DMS 273 (cell line): ENCODE data around the gene INHA.

Experiments used
- DNase-seq: peaks from one replicate; lab custom pipeline; 2025; ENCODE audit not compliant: unreplicated experiment; lab: John Stamatoyannopoulos, UW

Gene INHA

DNA sequence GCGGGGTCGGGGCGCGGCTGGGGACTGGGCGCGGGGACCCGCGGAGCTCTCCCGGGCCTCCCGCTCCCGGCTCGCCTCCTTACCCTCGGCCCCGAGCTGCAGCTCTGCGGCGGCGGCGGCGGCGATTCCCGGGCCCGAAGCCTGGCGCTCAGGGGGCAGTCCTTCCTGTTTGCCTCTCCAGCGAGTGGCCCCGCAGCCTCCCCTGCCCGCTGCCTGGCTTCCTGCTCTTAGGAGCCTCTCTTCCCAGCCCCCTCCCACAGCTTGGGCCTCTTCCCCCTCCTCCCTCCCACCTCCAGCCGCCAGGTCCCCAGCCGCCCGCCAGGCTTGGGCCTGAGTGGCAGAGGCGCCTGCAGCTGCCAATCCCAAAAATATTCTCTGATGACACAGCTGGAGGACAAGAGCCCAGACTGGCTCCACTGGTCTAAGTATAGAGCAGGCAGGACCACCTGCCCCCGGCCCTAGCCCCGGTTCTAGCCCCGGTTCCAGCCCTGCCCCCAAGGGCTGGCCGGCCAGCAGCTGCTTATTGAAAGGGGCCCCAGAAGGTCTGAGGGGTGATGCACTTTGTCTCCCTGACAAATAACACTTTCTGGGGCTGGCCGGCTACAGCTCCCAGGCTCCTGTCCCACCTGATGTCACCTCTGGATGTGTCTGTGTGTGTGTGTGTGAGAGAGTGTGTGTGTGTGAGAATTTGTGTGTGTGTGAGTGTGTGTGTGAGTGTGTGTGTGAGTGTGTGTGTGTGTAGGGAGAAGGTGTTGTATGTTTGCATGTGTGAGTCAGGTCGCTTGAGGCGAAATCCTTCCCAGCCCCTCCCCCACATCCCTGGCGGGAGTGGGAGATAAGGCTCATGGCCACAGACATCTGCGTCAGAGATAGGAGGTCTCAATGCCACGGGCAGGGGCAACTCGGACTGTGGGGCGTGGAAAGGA lies 536 bp upstream of the INHA start, which contains the start of gene OBSL1:
OBSL1 (minus strand) TSS at position 229 of the 926 bp plus-strand sequence. CDS start 307 bp downstream, outside the sequence.
- peak; percentile 90 for DNase-seq

GRCh38 chr2:219573166-219573565 lies 1.1 kb downstream of the INHA start:
- no peak for DNase-seq

DNA sequence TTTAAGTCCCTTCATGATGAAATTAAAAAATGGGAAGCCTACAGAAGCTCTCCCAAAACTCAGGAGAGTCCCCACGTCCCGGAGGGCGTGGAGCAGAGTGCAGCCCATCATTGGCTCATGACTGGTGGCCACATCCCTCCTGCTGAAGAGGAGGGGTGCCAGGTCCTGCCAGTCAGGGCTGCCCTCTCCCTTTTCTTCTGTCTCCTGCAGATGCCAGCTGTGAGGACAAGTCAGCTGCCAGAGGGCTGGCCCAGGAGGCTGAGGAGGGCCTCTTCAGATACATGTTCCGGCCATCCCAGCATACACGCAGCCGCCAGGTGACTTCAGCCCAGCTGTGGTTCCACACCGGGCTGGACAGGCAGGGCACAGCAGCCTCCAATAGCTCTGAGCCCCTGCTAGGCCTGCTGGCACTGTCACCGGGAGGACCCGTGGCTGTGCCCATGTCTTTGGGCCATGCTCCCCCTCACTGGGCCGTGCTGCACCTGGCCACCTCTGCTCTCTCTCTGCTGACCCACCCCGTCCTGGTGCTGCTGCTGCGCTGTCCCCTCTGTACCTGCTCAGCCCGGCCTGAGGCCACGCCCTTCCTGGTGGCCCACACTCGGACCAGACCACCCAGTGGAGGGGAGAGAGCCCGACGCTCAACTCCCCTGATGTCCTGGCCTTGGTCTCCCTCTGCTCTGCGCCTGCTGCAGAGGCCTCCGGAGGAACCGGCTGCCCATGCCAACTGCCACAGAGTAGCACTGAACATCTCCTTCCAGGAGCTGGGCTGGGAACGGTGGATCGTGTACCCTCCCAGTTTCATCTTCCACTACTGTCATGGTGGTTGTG lies 2.6 kb downstream of the INHA start:
- DNase-seq: peak; percentile 30

GRCh38 chr2:219575566-219576504 lies 3.7 kb downstream of the INHA start:
- no peak for DNase-seq

DNA sequence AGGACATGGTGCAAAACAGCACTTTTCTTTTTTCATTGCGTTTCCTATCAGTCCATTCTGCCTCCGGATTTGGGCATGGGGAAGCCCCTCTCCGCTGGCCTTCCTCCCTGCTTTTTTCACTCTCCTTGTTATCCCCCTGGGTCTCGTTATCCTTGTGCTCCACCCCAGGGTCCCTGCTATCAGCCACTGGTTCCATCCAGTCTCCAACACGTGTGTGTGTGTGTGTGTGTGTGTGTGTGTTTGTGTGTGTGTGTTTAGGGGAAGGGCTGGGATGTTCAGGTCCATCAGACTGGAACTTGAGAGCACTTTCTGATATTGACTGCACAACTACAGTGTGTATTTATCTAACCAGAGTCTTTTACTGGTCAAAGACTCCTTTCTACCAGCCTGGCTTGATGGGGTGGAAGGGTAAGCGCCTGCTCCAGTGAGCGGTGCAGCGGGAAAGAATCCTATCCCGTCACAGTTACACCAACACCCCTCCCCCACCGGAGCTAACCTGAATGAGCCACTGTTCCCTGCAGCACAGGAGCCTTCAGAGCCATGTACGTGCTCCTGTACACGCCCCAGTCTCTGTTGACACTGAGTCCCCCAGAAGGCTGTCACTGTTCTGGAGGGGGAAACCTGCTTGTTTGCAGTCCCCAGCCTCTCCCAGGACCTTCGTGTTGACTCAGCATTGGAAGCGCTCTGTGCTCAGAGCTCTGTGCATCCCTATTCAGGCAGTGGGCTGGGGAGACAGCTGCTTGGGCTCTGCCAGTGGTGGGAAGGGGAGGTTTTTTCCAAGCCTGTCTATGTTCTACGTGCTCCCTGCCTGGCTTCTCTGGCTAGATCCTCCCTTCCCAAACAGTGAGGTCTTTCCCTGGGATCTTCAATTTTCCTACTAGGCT lies 4.6 kb downstream of the INHA start:
- no peak for DNase-seq

DNA sequence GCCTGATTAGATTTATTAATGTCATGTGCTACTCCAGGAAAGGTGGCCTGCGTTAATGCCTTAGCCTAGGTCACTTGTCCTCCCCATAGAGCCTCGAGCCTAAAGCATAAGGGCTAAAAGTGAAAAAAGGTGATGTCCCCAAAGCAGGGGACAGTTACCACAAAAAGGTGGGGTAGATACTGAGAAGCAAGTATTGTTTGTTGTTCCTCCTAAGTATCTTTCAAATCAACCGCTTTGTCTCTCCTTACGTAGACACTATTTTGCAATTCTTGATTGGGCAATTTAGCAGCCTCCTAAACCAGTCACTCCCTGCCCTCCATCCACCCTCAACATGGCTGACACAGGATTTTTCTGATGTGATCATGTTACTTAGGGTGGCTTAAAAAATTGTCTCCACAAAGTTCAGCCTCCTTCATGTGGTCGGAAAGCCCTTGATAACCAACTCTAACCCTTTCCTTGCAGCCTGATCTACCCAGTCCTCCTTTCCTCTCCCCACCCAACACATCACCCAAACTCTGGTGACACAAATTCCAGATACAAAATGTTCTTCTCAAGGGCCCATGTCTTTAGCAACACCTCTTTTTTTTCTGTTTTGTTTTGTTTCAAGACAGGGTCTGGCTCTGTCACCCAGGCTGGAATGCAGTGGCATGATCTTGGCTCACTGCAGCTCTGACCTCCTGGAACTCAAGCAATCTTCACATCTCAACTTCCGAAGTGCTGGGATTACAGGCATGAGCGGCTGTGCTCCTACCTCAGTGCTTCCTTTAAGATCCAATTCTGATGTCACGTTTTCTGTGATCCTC lies 6.9 kb downstream of the INHA start:
- DNase-seq: no peak

- DNase-seq: peak; percentile 13
Measured at GRCh38 chr2:219581346-219581745, 9.2 kb downstream of the INHA start.

DNA sequence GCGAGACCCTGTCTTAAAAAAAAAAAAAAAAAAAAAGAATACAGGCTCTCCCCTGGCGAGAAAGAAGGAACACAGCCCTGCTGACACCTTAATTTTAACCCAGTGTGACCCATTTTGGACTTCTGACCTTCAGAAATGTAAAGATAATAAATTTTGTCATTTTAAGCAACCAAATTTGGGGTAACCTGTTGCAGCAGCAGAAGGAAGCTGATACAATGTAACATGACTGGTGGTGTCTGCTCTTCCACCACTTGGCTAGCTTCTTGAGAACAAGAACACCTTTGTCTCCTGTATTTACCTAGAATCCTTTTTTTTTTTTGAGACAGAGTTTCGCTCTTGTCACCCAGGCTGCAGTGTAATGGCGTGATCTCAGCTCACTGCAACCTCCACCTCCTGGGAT lies 19.0 kb downstream of the INHA start:
- DNase-seq: no peak

GRCh38 chr2:219592736-219593135 lies 20.6 kb downstream of the INHA start:
- no peak for DNase-seq

DNA sequence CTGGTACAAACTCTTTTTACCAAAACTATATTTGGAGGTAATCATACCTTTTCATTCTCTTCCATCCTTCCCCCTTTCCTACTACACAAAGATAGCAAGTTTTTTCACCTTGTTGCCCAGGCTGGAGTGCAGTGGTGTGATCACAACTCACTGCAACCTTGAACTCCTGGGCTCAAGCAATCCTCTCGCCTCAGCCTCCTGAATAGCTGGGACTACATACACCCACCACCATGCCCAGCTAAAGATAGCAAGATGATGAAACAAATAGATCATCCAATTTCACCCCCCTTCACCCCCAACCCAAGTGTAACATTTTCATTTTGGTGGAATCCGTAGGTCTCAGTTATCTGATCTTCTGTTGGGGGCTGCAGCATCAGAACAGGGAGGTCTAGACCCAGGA lies 21.0 kb downstream of the INHA start:
- no peak for DNase-seq

GRCh38 chr2:219595256-219595655 lies 23.1 kb downstream of the INHA start:
- peak; percentile 25 for DNase-seq

DNA sequence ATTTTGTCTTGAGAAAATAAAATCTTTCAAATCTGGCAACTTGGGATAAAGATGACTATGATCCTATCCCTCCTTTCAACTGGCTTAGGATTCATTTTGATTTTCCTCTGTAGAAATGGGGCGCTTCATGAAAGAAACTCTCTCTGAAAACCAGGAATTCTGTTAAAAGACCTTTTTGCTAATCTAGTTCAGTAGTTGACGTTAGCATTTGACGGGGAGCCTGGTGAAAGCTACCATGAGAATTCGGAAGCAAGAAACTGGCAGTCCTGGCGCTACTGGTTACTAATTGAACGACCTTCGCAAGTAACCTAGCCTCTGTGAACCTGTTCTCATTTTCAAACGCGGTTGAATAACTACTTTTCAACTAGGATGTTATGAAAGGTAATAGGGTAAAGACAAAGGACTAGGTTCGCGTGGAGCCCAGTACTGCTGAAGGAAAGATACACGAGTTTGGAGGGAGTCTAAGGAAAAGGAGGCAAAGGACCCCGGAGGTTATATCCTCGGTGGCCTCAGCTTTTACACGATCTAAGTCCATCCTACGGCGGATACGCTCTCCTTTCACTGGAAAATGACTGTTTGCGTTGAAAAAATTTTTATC lies 24.9 kb downstream of the INHA start:
- no peak for DNase-seq

GRCh38 chr2:219597552-219598307 lies 25.6 kb downstream of the INHA start, which contains the start of gene STK11IP:
STK11IP (plus strand) TSS chr2:219597857; CDS start chr2:219598120, 263 bp downstream.
- peak; percentile 98 for DNase-seq

DNA sequence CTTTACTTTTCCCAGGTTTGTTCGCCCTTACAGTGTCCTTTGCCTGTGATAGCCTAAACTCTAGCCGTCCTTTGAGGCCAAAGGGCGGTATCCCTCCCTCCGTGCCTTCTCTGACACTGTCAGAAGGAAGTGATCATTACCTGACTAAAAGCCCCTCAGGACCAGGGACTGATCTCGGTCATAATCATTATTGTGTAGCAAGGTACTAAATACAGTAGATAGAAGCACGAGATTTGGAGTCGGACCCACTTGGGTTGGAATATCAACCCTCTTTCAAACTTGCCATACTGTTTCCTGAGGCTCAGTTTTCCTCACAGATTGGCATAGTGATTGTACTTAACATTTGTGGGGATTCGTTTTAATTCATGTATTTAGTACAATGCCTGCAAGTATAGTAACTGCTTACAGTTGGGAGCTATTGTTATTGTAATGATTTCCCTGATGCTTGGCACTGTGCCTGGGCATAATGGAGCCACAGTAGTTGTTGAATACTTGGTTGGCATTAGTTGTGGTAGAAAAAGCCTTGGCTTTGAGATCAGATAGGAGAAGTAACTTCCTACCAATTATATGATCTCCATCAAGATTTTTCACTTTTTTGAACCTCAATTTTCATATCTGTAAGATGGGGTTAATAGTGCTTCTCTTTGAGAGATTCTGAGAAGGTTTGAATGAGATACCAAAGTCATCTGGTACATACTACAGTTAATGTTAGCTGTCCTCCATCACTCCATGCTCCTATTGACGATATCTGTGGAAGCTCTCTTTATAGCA lies 26.4 kb downstream of the INHA start:
- DNase-seq: peak; percentile 40

GRCh38 chr2:219603771-219604170 lies 31.7 kb downstream of the INHA start:
- DNase-seq: no peak

DNA sequence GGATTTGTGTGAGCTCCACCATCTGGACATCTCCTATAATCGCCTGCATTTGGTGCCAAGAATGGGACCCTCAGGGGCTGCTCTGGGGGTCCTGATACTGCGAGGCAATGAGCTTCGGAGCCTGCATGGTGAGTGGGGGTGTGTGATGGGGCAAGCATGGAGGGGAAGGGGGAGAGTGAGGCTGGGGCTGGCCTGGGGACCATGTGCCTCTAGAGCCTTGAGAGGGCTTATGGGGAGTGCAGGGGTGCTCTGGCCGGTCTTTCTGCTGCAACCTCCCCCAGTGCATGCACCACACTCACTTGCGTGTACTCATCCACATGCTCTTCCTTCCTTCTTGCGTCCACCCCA lies 33.5 kb downstream of the INHA start:
- no peak for DNase-seq

DNA sequence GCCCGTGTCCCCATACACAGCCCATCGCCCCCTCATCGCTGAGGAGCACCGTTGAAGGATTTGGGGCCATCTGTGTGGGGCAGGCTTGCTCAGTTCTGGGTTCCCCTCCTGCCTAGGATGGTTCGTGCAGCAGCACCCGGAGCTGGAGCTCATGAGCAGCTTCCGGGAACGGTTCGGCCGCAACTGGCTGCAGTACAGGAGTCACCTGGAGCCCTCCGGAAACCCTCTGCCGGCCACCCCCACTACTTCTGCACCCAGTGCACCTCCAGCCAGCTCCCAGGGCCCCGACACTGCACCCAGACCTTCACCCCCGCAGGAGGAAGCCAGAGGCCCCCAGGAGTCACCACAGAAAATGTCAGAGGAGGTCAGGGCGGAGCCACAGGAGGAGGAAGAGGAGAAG lies 35.8 kb downstream of the INHA start:
- DNase-seq: no peak
